ENCODE results near the gene RFT1.
"Not testable (repeated sequence)": the region's sequence is repeated elsewhere in the genome, so short reads cannot be mapped to it uniquely, and the experiment has no call there.

Gene RFT1

DNA sequence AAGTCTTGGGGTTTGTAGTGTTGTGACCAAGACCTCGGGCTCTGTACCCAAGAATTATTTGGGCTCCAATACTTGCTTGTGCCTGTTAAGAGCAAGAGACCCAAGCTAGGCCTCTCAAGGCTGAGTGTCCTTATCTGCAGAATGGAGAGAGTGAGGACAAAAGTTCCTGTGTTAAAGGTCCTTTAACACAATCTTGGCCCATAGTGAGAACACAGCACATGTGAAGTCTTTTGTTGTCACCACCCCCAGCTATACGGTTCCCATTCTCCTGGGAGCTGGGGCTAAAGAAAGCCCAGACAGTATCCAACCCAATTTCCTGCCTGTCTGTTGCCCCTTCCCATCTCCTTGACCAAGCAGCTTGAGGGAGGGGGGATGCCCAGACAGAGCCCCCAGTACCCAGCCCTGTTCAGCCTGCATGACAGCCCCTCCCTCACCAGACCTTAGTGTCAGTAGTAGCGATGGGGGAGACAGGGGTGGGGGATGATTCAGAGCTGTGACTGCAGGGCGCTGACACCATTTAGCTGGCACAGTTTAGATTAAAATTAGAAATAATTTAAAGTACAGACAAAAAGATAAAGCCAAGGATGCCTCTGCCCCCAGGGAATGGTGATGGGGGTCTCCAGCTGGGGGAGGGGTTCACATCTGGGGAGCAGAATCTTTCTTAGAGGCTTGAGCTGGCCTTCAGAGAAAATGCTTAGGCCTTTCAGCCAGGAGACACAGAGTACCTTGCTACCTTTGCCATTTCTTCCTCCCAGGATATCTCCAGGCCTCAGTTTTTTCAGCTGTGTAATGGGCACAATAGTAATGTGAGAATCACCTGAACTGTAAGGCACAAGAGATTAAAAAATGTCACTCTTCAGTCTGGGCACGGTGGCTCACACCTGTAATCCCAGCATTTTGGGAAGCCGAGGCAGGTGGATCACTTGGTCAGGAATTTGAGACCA, 33.5 kb upstream of the RFT1 start:
- no peak for DNase-seq

DNA sequence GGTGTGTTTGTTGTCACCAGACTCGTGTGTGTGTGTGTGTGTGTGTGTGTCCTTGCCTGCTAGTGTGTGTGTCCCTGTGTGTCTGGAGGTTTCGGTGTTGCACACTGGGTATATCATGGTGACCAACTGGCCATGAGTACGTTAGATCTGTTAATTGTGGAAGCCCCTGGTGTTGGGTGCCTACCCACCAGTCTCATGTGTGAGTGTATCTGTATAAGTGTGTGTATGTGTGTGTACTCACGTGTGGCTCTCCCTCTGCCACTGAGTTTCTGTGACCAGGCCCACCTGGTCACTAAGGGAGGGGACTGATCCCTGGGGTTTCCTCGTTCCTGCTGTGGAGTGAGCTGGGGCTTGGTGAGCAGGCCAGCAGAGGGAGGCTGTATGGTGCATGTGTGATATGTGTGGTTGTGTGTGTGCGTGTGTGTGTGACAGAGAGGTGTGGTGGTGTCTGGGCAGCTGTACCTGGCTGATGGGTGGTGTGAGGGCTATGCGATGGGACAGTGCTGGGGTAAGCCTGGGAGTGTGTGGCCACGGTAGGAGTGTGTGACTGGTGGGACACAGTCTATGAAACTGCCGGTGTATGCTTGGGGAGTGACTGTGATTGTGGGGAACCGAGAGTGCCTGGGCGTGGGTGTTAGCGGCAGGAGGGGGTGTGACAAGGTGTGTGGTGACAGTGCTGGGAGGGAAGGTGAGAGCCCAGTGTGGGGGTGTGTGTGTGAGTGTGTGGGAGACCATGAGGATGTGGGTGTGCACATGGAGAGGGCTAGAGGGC, 32.6 kb upstream of the RFT1 start:
- peak in 4 of 5 donors; percentile 25 to 45 (median 32) for DNase-seq

DNA sequence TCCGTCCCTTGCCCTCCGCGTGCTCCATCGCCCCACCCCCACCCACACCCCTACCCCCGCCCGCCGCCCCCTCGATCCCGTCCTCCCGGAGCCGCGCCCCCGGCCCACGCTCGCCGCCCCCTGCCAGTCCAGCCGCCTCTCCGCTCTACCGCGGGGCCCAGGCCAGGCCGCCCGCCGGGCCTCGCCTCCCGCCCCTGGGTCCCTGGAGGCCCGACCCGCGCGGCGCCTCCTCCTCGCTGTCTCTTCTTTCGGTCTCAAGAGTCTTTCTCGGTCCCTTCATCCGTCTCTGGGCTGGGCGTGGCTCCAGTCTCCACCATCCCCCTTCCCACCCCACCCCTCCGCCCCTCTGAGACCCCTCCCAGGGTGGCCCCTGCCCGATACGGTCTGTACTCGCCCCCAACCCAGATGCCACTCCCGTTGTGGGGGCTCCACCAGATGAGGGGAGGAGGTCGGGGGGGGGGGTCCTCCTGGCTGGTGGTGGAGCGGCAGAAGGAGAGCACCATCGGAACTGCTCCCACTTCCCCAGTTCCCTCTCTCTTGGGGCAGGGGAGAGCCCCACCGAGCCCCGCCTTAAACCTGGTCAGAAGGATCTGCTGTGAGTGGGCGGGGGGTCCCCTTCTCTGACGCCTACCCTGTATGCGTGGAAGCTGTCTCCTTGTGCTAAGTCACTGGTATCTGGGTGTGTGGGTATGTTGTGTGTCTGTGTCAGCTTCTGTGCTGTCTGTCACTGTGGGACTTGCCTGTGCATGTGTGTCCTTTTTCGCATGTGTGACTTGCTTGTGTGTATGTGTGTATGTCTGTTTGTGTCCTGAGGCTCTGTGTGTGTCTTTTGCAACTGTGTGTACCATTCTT, 31.8 kb upstream of the RFT1 start:
- DNase-seq = peak in 4 of 5 donors; percentile 24 to 34 (median 28)

DNA sequence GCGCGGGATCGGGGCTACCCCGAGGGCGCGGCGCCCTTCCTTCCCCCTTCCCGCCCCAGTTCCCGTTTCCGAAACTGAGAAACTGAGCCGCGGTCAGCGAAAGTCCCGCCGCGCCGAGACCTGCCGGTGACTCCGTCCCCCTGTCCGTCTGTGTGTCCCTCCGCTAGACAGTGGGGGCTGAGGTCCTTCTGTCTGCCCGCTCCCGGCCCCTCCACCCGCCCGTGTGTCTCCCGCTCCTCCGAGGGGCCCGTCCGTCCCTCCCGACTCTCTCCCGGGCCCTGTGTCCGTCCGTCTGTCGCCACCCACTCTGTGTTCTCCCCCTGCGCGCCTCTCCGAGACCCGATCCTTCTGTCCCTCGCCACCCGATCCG, 31.2 kb upstream of the RFT1 start:
- DNase-seq = no peak

DNA sequence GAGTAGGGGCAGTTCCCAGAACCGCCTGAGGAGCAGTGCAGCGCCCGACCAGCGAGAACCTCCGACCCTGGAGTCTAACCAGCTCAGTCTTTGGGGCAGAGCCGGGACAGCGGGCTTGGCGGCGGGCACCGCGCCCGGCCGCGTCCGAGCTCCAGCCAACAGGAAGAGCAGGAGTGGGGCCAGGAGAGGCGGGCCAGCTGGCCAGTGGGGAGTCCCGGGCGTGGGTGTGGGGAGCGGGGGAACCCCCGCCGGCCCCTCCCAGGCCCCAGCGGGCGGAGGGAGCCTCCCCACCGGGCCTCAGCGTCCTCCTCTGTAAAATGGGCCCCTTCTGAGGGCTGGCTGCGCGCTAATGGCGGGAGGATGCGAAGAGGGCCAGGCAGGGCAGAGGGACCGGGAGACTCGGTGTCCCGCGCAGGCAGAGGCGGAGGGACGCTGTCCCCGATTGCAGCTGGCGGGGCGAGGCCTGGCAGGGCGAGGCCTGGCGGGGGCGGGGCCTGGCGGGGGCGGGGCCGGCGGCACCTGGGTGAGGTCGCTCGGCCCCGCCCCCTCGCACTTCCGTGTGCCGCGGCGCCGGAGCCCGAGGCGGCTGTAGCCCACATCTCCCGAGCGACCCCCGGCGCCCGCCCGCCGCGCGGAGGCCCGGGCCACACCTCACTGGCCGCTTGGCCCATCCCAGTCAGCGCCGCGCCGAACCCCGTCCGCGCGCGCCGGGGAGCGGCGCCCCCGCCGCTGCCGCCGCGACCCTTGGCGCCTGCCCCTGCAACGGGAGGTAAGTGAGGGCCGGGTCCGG, 30.6 kb upstream of the RFT1 start, which contains the start of gene PRKCD:
PRKCD (plus strand) TSS at position 550 of the 790 bp plus-strand sequence. CDS start 17,214 bp downstream, outside the sequence.
- peak; percentile 71 to 85 (median 80) for DNase-seq

DNA sequence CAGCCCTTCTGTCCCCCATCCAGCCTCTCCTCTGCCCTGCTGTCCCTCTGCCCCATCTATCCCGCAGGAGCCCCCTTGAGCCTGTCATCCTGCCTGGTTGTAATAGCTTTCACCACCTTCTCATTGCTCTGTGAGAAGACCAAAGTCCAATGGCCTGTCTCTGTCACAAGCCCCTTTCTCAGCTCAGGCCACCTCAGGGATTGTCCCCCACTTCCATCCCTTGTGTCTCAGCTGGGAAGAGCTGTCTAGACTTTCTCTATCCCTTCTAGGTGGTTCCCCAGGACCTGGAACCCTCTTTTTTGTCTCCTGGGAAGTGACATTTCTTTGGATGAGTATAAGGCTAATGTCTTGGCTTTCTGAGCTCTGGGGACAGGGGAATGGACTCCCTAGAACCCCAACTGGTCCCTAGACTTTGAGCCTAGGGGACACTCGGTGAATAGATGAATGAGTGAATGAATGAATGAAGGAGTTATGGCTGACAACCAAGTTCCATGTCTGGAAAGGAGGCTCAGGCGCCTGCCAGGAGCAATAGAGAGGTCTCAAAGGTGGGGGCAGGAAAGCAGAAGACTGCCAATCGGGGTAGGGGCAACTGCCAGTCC, 29.9 kb upstream of the RFT1 start:
- no peak for DNase-seq

DNA sequence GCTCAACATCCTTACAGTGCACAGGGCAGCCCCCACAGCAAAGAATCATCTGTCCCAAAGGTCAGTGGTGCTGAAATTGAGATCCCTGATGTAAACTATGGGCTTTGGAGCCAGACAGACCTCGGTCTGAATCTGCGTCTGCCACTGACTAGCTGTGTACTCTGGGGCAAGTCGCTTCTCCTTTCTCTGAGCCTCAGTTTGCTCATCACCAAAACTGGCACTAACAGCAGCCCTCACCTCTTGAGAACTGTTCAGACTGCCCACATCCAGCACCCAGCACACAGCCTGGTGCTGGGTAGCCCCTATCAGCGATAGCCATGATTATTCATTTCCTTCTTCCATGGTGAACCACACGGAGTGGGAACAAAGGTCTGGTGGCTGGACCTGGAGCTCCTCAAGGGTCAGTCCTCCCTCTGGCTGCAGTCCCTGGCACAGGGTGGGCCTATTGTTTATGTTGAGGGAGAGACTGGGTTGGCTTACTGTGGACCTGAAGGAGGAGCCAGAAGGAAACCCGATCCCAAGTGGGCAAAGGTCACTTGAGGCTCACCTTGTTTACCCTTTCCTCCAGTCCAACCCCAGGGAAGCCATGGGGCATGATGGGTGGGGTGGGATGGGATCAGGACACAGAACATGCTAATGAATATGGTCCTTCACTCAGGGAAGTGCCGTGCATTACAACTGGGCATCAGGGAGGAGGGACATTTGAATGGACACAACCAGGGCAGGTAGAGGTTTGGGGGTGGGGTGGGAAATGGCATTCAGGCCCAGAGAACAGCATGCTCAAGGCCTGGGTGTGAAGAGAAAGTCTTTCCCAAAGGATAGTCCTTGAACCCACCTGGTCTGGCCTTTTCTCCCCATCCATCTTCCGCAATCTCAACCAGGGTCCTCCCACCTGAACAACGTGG, 29.2 kb upstream of the RFT1 start:
- DNase-seq = no peak

DNA sequence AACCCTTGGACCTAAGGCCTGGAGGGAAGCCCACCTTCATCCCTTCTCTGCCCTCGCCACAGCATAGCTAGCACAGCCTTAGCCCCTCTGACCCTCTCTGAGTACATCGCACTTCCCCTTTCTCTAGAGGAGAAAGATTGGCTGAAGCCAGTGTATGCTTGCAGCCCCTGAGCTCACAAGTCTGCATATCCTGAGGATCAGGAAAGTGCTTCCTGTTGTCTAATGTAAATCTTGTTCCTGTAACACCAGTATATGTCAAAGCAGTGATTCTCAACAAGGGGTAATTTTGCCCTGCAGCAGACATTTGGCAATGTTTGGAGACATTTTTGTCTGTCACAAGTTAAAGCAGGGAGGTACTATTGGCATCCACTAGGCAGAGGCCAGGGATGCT, 28.5 kb upstream of the RFT1 start:
- no peak for DNase-seq

DNA sequence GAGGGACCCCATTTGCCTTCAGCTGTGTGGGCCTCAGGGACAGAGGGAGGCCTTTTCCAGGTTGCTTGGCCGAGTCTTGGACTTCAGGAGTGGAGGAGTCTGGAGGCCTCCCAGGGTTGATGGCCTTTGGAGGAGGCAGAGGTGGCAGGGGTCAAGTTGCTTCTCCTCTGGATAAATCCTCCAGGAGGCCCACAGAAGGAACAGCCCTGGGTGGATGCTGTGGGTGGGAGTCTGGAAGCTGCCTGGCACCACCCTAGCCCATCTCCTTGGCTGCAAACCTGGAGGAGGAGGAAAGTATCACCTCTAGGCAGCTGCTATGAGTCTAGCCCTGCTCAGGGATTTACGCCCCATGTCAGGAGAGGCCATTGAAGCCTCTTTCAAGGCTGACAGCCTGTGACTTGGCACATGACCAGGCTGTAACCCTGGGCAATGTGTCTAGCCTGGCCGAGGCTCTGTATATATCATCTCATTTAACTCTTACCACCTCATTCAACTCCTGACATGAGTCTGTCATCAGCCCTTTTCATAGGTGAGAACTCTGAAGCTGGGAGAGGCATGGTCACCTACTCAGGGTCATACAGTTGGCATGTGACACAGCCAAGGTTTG, 27.8 kb upstream of the RFT1 start:
- DNase-seq = no peak

DNA sequence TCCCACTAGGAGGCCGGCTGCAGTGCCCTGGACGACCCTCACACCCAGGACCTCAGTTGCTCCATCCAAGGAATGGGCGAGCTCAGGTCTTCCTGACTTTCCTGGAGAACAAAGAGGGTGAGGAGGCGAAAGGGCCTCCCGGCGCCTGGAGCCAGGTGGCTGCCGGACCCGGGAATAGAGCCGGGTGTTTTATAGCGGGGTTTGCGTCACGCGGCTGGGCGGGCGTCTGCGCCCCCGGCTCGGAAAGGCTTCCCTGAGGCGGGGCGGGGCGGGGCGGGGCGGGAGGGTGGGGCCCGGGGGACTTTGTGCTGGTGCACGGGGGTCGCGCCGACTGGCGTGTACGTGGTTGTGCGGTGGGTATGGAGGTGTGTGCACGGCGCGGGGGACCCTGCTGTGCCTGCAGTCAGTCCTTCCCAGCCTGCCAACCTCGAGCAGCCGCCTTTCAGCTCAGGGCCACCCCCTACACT, 26.2 kb upstream of the RFT1 start:
- DNase-seq = no peak

DNA sequence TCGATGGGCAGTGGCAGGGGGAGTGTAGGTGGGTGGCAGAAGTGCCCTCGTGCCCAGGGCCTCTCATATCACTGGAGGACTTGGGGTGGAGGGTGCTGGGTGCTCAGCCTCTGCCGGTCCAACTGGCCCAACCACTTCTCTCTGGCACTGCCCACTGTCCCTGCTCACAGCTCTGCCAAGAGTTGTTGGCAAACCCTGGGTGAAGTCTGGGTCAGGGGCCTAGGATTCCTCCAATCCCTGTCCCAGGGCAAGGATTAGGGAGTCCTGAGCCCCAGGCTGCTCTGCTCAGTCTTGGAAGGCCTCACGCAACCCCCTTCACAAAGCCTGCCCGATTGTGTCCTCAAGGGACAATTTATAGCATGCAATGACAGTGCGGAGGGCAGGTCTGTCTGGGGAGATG, 25.5 kb upstream of the RFT1 start:
- DNase-seq = no peak

DNA sequence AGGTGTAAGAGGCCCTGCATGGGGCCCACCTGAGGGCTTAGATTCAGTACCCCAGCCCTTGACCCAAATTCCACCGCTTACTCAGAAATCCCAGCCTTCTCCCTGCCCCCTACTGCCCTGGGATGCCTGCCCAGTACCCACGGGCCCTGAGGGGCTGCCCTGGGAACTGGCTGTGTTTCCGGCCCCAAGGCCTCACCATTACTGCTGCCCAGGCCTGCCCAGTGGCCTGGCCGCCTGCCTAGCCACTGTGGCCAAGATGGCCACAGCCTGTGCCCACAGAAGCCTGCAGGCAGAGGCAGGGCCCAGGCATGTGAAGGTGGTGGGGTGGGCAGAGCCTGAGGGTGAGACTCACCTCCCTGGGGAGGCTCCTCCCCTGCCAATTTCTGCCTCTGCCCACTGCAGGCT, 24.6 kb upstream of the RFT1 start:
- DNase-seq = no peak

DNA sequence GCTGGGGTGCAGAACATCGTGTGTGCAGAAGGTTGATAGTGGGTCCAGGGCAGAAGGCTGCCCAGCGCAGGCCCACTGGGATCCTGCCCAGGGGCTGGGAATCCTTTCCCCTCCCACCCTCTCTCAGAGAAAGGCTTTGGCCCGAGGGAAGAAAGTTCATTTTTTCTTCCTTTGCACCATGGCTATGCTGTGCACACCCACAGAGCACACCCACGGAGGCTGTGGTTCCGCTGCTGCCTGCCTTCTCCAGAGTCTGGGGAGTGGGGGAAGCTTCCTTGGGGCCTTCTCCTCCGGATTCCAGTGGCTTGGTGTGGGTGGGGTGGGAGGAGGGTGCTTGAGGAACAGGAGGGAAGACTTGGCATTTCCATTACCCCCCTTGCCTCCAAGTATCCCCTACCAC, 23.7 kb upstream of the RFT1 start:
- no peak for DNase-seq

DNA sequence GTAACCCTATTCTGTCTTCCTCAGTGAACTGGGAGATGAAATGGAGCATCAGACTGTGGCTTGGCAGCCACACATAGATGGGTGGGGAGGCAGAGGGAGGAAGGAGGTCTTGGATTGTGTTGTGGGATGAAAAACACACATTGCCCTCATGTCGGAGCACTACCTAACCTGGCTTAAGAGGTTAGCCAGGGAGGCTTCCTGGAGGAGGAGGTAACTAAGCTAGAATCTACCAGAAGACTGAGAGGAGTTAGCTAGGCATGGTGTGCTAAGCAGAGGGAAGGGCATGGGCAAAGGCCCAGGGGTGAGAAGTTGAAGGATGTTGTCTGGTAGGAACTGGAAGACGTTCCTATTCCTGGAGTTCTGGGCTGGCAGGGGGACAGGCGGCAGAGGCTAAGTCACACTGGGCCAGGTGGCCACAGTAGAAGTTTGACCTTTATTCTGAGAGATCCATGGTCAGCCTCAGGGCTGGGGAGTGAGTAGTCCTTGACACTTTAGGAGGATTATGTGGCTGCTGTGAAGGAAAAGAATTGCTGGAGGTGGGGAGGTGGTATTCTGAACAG, 23.1 kb upstream of the RFT1 start:
- DNase-seq = no peak

DNA sequence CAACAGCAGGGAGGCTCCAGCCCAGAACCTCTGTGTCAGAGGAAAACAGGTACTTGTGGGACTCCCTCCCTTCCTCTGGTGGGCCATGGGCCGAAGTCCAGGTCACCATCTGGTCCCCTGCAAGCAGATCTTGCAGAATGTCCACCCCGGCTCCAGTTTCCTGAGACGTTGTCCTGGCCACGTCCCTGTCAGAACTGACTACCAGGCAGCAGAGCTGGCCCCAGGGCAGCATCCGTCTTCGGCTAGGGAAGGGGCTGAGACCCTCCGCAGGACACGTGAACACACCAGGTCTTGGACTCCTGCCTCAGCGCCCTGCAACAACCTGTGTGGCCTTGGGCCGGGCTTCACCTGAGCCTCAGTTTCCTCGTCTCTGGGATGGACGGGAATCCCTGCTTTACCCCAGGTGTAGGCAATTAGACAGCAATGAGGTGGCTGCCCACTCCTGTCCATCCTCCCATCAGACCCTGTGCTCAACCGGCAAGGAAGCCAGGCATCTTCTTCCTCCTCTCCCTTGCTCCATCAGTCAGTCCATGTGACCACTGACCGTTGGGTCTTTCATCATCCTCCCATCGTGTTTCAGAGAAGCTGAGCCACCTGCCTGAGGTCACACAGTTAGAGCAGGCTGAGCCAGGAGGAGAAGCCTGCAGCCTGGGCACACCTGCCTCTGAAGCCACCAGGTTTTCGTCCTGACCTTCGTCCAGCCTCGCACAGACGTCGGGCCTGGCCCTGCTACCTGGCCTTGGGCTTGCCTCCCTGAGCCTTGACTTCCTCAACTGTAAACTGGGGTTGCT, 21.8 kb upstream of the RFT1 start:
- no peak for DNase-seq

DNA sequence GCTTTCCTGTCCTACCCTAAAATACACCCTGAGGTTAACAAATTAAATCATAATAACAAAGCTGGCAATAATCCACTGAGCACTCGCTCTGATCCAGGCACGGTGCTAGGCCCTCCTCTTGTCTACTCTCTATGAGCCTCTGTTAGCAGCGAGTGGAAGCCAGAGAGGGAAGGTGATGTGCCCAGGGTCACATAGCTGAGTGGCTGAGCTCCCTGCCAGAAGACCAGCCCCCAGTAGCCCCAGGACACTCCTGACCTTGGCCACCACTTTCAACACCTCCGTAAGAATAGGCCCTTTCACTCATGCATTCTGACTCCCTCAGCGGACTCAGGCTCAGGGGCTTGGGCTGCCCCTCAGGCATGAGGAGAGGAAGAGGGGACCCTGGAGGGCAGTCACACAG, 21.2 kb upstream of the RFT1 start:
- no peak for DNase-seq

DNA sequence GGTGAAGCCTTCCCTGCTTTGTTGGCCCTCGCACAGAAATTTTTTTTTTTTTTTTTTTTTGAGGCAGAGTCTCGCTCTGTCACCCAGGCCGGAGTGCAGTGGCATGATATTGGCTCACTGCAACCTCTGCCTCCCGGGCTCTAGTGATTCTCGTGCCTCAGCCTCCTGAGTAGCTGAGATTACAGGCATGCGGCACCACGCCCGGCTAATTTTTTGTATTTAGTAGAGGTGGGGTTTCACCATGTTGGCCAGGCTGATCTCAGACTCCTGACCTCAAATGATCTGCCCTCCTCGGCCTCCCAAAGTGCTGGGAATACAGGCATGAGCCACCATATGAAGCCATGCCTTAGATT, 20.8 kb upstream of the RFT1 start:
- not testable (repeated sequence) for DNase-seq

DNA sequence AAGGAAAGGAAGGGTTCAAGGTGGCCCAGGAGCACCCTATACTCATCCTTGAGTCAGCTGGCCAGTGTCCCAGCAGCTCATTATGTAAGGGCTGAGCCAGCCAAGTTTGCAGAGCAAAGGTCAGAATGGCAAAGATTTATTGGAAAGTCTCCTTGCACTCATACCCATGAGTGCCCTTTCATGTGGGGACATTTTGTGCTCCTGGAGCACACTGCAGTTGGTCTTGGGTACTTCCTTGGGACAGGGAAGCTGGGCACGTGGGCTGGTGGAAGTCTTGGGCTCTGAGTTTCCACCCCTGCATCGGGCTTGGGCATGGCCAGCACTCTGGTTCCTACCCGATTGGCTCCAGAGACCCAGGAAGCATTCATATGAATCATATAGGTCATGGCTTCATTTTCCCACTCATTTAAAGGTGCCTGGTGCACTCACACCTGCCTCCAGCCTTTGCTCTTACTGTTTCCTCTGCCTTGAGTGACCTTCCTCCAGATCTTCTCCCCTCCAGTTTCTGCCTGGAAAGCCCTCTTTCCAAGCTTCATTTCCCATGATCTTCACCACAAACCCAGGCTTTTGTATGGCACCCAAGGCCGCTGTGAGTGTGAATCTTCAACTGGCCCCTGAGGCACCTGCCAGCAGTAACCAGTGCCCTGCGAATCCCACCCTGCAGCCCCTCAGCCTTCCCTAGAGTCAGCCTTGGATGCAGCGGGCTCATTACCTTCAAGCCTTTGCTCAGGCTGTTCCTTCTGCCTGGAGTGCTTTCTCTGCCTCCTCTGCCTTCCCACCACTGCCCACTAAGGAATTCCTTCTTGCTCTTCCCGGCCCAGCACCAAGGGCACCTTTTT, 20.2 kb upstream of the RFT1 start:
- DNase-seq = no peak

Data from T-helper 1 cell (primary cell).